Measurements from ENCODE around the gene ENPP1.

The ENPP1 gene

GRCh38 chr6:131768964-131769363, 38.9 kb upstream of the ENPP1 start:
- no peak for TF ChIP-seq CTCF (IDR thresholded peaks at IDR 0.05)
- Histone ChIP-seq H3K4me1 (ENCODE audit: control insufficient read depth in 1 of 2, insufficient read depth in 1 of 2, low read depth in 1 of 2, low read length in 1 of 2) (no peaks in the 10 kb centered on the region), H3K27me3 (no peaks in the 10 kb centered on the region), H3K4me3 (ENCODE audit: low read depth in 1 of 2, low read length in 1 of 2) (no peak overlapping the region), H3K27ac (no peak overlapping the region), H3K36me3 (no peaks in the 10 kb centered on the region), H3K9me3 (no peaks in the 10 kb centered on the region)

GRCh38 chr6:131769385-131770141, 38.3 kb upstream of the ENPP1 start:
- Histone ChIP-seq H3K9me3 (no peaks in the 10 kb centered on the region), H3K27ac (no peak overlapping the region), H3K4me3 (ENCODE audit: low read depth in 1 of 2, low read length in 1 of 2) (no peak overlapping the region), H3K27me3 (no peaks in the 10 kb centered on the region), H3K4me1 (ENCODE audit: control insufficient read depth in 1 of 2, insufficient read depth in 1 of 2, low read depth in 1 of 2, low read length in 1 of 2) (no peaks in the 10 kb centered on the region), H3K36me3 (no peaks in the 10 kb centered on the region)
- no peak for TF ChIP-seq CTCF (IDR thresholded peaks at IDR 0.05)

GRCh38 chr6:131770776-131771175, 37.0 kb upstream of the ENPP1 start:
- no peaks in the 10 kb centered on the region for H3K36me3 ChIP-seq
- no peaks in the 10 kb centered on the region for H3K4me1 ChIP-seq (ENCODE audit: control insufficient read depth in 1 of 2, insufficient read depth in 1 of 2, low read depth in 1 of 2, low read length in 1 of 2)
- H3K4me3 ChIP-seq (ENCODE audit: low read depth in 1 of 2, low read length in 1 of 2), result no peak overlapping the region

GRCh38 chr6:131773284-131773950, 34.4 kb upstream of the ENPP1 start:
- H3K4me3 ChIP-seq (ENCODE audit: low read depth in 1 of 2, low read length in 1 of 2), result no peak overlapping the region
- H3K9me3 ChIP-seq, result no peaks in the 10 kb centered on the region
- TF ChIP-seq CTCF (IDR thresholded peaks at IDR 0.05), result no peak
- H3K4me1 ChIP-seq (ENCODE audit: control insufficient read depth in 1 of 2, insufficient read depth in 1 of 2, low read depth in 1 of 2, low read length in 1 of 2), result no peaks in the 10 kb centered on the region
- H3K27ac ChIP-seq, result no peak overlapping the region
- H3K27me3 ChIP-seq, result no peaks in the 10 kb centered on the region
- no peaks in the 10 kb centered on the region for H3K36me3 ChIP-seq

More at GRCh38 chr6:131770776-131771175, 37.0 kb upstream of the ENPP1 start:
- H3K27me3 ChIP-seq, result no peaks in the 10 kb centered on the region
- no peaks in the 10 kb centered on the region for H3K9me3 ChIP-seq
- H3K27ac ChIP-seq, result no peak overlapping the region
- TF ChIP-seq CTCF (IDR thresholded peaks at IDR 0.05), result no peak

- TF ChIP-seq CTCF (IDR thresholded peaks at IDR 0.05), result no peak
- H3K27ac ChIP-seq, result no peak overlapping the region
- H3K9me3 ChIP-seq, result no peaks in the 10 kb centered on the region
- H3K36me3 ChIP-seq, result no peaks in the 10 kb centered on the region
- H3K4me3 ChIP-seq (ENCODE audit: low read depth in 1 of 2, low read length in 1 of 2), result no peak overlapping the region
- H3K27me3 ChIP-seq, result no peaks in the 10 kb centered on the region
- no peaks in the 10 kb centered on the region for H3K4me1 ChIP-seq (ENCODE audit: control insufficient read depth in 1 of 2, insufficient read depth in 1 of 2, low read depth in 1 of 2, low read length in 1 of 2)
These were observed 31.9 kb upstream of the ENPP1 start for GRCh38 chr6:131775886-131776285.
